GM18505 (cell line): ENCODE results near the gene CHI3L2.

Experiments
- ATAC-seq: cut with Tn5 transposase; IDR thresholded peaks from one replicate; pipeline ENCODE4 v1.9.1; 2021; ENCODE audit not compliant: unreplicated experiment
- POLR2A ChIP-seq: IDR thresholded peaks from 4 replicates; pipeline ENCODE4 v1.6.1; 2011; ENCODE audit warnings: borderline replicate concordance; ENCODE audit not compliant: insufficient read depth, insufficient read length; ENCODE audit errors: extremely low read depth

Gene CHI3L2

GRCh38 chr1:111267801-111268508 is 40.4 kb downstream of the CHI3L2 start:
- TF ChIP-seq POLR2A, result no peak
- no peak for ATAC-seq

- no peak for TF ChIP-seq POLR2A
- no peak for ATAC-seq
Observed at GRCh38 chr1:111269825-111270406, 42.4 kb downstream of the CHI3L2 start.

- no peak for TF ChIP-seq POLR2A
- no peak for ATAC-seq
Observed at GRCh38 chr1:111270771-111271463, 43.4 kb downstream of the CHI3L2 start.

- no peak for TF ChIP-seq POLR2A
- ATAC-seq, result no peak
Observed at GRCh38 chr1:111271464-111271801, 43.9 kb downstream of the CHI3L2 start.

GRCh38 chr1:111272081-111272480 is 44.6 kb downstream of the CHI3L2 start:
- TF ChIP-seq POLR2A, result no peak
- no peak for ATAC-seq

- TF ChIP-seq POLR2A, result no peak
- no peak for ATAC-seq
Observed at GRCh38 chr1:111274653-111275052, 47.1 kb downstream of the CHI3L2 start.

GRCh38 chr1:111275079-111275478 is 47.6 kb downstream of the CHI3L2 start:
- TF ChIP-seq POLR2A, result no peak
- no peak for ATAC-seq

- no peak for ATAC-seq
- TF ChIP-seq POLR2A, result no peak
Observed at GRCh38 chr1:111275780-111276433, 48.4 kb downstream of the CHI3L2 start.

- TF ChIP-seq POLR2A, result no peak
- ATAC-seq, result no peak
Observed at GRCh38 chr1:111279144-111279543, 51.6 kb downstream of the CHI3L2 start.

- ATAC-seq, result no peak
- TF ChIP-seq POLR2A, result no peak
Observed at GRCh38 chr1:111280267-111280666, 52.8 kb downstream of the CHI3L2 start.

GRCh38 chr1:111281411-111281810 is 53.9 kb downstream of the CHI3L2 start:
- no peak for ATAC-seq
- TF ChIP-seq POLR2A, result no peak

GRCh38 chr1:111283838-111284237 is 56.3 kb downstream of the CHI3L2 start:
- no peak for TF ChIP-seq POLR2A
- no peak for ATAC-seq

- ATAC-seq, result no peak
Observed at GRCh38 chr1:111285879-111286278, 58.4 kb downstream of the CHI3L2 start.

More at GRCh38 chr1:111285879-111286278, 58.4 kb downstream of the CHI3L2 start:
- TF ChIP-seq POLR2A, result no peak
